ENCODE results near the gene SLC39A11. TPM values are rescaled to one million over a fixed set of nuclear protein-coding genes. Genes with fewer than 3 reads are reported as not detected.
"Not testable (repeated sequence)": the region's sequence is repeated elsewhere in the genome, so short reads cannot be mapped to it uniquely, and the experiment has no call there.

SLC39A11 gene
- total RNA-seq, 4 donors from 2014 or later: 45.2 to 59.5 (median 49.2) TPM

- TF ChIP-seq CTCF (IDR thresholded peaks at IDR 0.05): no peak
- TF ChIP-seq EP300 (IDR thresholded peaks at IDR 0.05): no peak
- TF ChIP-seq POLR2AphosphoS5 (IDR thresholded peaks at IDR 0.05): no peak
- no peak for TF ChIP-seq POLR2A (IDR thresholded peaks at IDR 0.05)
- no peaks in the 10 kb centered on the region for H3K27me3 ChIP-seq
- WGBS: 54% methylated on average over 1 of the region's 1 CpG
- no peak overlapping the region for H3K27ac ChIP-seq
- no peak overlapping the region for H3K4me3 ChIP-seq
- no peaks in the 10 kb centered on the region for H3K9me3 ChIP-seq
- no peaks in the 10 kb centered on the region for H3K4me1 ChIP-seq
- no peaks in the 10 kb centered on the region for H3K36me3 ChIP-seq
- DNase-seq (ENCODE audit: low spot score in 2 of 2): no peak
Measured at GRCh38 chr17:72998343-72998742, 94.1 kb downstream of the SLC39A11 start.

- TF ChIP-seq POLR2AphosphoS5 (IDR thresholded peaks at IDR 0.05) (no peak), EP300 (IDR thresholded peaks at IDR 0.05) (no peak), CTCF (IDR thresholded peaks at IDR 0.05) (no peak), POLR2A (IDR thresholded peaks at IDR 0.05) (no peak)
- H3K9me3 ChIP-seq: no peaks in the 10 kb centered on the region
- H3K27ac ChIP-seq: no peak overlapping the region
- no peak overlapping the region for H3K4me3 ChIP-seq
- H3K4me1 ChIP-seq: no peaks in the 10 kb centered on the region
- no peaks in the 10 kb centered on the region for H3K36me3 ChIP-seq
- WGBS: 90% methylated on average over 6 of the region's 6 CpGs
- no peak for DNase-seq (ENCODE audit: low spot score in 2 of 2)
- H3K27me3 ChIP-seq: no peaks in the 10 kb centered on the region
Measured at GRCh38 chr17:72997559-72997958, 94.9 kb downstream of the SLC39A11 start.

- H3K27me3 ChIP-seq: no peaks in the 10 kb centered on the region
- H3K4me1 ChIP-seq: no peaks in the 10 kb centered on the region
- 89% methylated on average over 4 of the region's 4 CpGs for WGBS
- no peak overlapping the region for H3K4me3 ChIP-seq
- no peak overlapping the region for H3K27ac ChIP-seq
- no peaks in the 10 kb centered on the region for H3K36me3 ChIP-seq
- no peak for TF ChIP-seq POLR2AphosphoS5 (IDR thresholded peaks at IDR 0.05)
- TF ChIP-seq EP300 (IDR thresholded peaks at IDR 0.05): no peak
- TF ChIP-seq POLR2A (IDR thresholded peaks at IDR 0.05): no peak
- TF ChIP-seq CTCF (IDR thresholded peaks at IDR 0.05): no peak
- no peak for DNase-seq (ENCODE audit: low spot score in 2 of 2)
- no peaks in the 10 kb centered on the region for H3K9me3 ChIP-seq
Measured at GRCh38 chr17:72996791-72997190, 95.7 kb downstream of the SLC39A11 start.

GRCh38 chr17:72995008-72995656 lies 97.4 kb downstream of the SLC39A11 start:
- no peak overlapping the region for H3K27ac ChIP-seq
- H3K9me3 ChIP-seq: no peaks in the 10 kb centered on the region
- TF ChIP-seq EP300 (IDR thresholded peaks at IDR 0.05) (no peak), POLR2A (IDR thresholded peaks at IDR 0.05) (no peak), CTCF (IDR thresholded peaks at IDR 0.05) (no peak), POLR2AphosphoS5 (IDR thresholded peaks at IDR 0.05) (no peak)
- H3K27me3 ChIP-seq: no peaks in the 10 kb centered on the region
- H3K36me3 ChIP-seq: no peaks in the 10 kb centered on the region
- DNase-seq (ENCODE audit: low spot score in 2 of 2): no peak
- H3K4me1 ChIP-seq: no peaks in the 10 kb centered on the region
- WGBS: 100% methylated on average over 1 of the region's 1 CpG
- H3K4me3 ChIP-seq: no peak overlapping the region

- not testable (repeated sequence) for H3K36me3 ChIP-seq; H3K27me3 ChIP-seq; H3K4me1 ChIP-seq; H3K27ac ChIP-seq; H3K4me3 ChIP-seq; DNase-seq (ENCODE audit: low spot score in 2 of 2); H3K9me3 ChIP-seq
- WGBS: 59% methylated on average over 6 of the region's 6 CpGs
Measured at GRCh38 chr17:72992783-72993467, 99.6 kb downstream of the SLC39A11 start.
